NCI-H82 (cell line): ENCODE measurements around the gene SLC6A2.

Experiments used
- DNase-seq: peaks from one replicate; lab custom pipeline; 2025; lab: John Stamatoyannopoulos, UW

Gene SLC6A2

GRCh38 chr16:55672471-55672870 is 16.7 kb downstream of the SLC6A2 start:
- no peak for DNase-seq

- no peak for DNase-seq
Measured at GRCh38 chr16:55678161-55678821, 22.5 kb downstream of the SLC6A2 start.

- DNase-seq = no peak
Measured at GRCh38 chr16:55682086-55682485, 26.3 kb downstream of the SLC6A2 start.

- no peak for DNase-seq
Measured at GRCh38 chr16:55685973-55686372, 30.2 kb downstream of the SLC6A2 start.

GRCh38 chr16:55686671-55687070 is 30.9 kb downstream of the SLC6A2 start:
- DNase-seq = no peak

DNA sequence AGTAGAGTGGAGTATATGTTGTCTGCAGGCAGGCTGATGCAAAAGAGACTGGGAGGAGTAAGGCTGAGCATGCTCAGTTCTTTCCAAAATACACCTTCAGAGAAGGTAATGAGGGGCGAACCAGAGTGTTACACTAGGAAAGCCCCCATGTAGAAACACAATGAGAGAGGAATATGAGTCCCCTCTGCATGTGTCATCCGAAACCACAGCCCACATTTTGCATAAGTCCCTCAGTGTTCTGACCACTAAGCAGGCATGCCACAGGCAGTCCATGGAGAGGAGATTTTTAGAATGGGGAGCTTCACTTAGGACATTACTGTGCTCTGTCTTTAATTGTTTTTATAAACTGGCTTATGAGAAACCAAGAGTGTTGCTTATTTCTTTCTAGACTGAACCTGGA is 32.0 kb downstream of the SLC6A2 start:
- no peak for DNase-seq

DNA sequence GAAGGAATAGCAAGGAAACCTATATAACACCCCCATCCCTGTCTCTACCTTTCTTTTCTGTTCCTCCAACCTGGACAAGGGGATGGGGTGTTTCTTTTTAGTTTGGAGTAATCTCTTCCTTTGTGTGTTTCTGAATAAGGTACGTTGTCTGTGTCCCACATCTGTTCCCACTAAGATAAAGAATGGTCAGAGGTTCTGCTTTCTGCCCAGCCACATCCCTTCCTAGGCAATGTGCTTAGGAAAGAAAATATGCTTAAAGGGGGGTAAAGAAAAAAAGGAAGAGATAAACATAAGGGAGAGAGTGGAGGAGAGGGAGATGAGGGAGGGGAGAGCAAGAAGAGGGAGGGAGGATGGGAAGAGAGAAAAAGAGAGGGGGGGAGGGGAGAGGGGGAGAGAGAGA is 35.1 kb downstream of the SLC6A2 start:
- DNase-seq = no peak

- DNase-seq = no peak
Measured at GRCh38 chr16:55691771-55692170, 36.0 kb downstream of the SLC6A2 start.

DNA sequence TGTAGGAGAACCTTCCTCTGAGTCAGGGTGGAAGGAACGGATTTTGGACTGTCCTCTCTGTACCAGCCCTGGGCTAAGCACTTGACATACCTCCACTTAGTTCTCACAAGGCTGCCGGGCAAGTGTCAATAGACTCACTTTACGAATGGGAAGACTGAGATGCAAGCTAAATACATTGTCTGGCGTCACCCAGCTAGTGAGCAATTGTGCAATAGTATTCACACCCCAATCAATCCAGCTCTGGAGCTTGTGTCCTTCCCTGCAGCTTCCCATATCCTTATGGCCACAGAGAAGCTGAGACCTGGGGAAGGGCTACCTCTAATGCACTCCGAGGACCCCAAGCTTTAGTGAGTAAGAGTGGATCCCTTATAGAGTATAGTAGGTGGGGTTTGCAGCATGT is 39.8 kb downstream of the SLC6A2 start:
- no peak for DNase-seq

DNA sequence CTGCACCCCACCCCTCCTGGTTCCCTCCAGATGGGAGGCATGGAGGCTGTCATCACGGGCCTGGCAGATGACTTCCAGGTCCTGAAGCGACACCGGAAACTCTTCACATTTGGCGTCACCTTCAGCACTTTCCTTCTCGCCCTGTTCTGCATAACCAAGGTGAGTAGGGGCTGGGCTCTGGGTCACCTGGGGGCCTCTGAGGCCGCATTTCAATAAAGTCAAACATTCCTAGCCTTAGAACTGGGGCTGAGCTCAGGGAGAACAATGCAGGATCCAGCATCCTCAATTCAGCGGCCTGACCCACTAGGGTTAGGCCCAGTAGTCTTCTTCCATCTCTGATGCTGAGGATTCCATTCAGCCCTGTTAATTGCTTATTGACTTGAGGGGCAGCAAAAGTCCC is 42.1 kb downstream of the SLC6A2 start:
- DNase-seq = no peak

DNA sequence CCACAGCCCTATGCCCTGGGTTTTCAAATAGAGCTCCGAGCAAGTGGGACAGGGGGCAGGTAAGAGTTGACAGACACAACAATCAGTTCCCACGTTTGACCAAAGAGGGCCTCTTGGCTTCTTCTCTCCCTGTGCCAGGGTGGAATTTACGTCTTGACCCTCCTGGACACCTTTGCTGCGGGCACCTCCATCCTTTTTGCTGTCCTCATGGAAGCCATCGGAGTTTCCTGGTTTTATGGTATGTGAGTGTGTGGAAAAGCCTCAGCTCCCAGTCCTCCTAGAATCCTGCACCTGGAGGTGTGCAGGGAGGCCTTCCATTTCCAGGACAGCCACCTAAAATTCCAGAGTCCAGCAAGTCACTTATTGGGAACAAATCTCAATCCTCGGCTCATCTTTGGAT is 42.5 kb downstream of the SLC6A2 start:
- DNase-seq = no peak

GRCh38 chr16:55698946-55699345 is 43.2 kb downstream of the SLC6A2 start:
- DNase-seq = no peak

DNA sequence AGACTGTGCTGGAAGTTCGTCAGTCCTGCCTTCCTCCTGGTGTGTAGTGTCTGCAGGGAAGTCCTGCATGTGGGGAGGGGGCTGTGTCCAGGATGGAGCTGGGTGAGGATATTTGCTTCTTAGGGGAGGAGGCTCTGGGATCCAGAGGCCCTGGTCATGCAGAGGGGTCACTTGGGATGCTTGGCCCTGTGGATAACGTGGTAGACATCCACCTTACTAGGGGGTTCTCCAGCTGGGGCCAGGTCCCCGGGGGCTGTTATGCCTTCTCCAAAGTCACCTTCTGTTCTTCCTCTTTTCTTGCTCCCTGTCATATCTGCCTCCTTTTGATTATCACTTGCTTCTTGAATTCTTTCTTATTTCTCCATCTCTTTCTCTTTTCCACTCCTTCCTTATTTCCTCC is 43.8 kb downstream of the SLC6A2 start:
- DNase-seq = no peak

DNA sequence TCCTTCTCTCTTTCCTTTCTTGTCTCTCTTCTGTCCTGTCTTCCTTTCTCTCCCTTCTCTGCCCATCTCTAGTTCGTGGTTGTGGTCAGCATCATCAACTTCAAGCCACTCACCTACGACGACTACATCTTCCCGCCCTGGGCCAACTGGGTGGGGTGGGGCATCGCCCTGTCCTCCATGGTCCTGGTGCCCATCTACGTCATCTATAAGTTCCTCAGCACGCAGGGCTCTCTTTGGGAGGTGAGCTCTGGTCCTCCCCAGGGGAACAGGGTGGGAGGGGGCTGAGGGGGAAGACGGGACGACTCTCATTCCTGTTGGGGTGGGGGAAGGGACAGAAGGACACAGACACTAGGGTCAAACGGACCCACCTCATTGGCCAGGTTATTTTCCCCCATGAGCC is 44.3 kb downstream of the SLC6A2 start:
- no peak for DNase-seq

GRCh38 chr16:55700961-55701360 is 45.2 kb downstream of the SLC6A2 start:
- DNase-seq = no peak

DNA sequence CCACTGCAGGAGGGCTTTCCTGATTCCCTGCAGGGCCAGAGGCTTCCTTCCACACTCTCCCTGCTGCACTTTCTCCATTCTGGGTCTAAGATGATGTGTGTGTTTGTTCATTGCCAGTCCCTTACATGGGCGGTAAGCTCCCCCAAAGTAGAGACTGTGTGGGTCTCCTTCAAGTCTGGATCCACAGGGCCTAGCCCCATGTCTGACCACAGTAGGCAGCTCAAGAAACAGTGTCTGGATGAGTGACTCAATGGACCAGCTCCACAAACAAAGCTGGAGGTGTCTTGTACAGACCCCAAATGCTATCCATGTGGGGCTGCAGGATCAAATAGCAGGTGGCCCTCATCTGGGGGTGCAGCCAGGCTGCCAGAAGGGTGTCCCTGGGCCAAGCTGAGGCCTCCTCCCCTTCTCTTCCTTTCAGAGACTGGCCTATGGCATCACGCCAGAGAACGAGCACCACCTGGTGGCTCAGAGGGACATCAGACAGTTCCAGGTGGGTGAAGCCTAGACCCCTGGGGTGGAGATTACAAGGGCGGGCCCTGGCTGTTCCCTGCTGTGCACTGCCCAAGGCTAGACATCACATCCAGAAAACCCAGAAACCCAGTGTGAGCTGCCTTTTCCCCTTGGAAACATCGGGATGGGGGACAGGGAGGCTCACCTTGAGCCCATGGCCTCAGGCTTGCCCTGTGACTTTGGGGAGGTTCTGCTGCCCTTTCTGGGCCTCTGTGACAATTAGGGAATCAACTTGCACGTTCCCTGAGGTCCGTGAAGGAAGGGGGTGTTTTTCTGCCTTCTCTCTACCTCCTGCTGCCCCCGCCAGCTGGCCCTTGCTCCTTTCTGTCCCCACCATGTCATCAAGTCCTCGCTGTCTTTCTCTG is 45.9 kb downstream of the SLC6A2 start:
- peak; percentile 81 for DNase-seq

DNA sequence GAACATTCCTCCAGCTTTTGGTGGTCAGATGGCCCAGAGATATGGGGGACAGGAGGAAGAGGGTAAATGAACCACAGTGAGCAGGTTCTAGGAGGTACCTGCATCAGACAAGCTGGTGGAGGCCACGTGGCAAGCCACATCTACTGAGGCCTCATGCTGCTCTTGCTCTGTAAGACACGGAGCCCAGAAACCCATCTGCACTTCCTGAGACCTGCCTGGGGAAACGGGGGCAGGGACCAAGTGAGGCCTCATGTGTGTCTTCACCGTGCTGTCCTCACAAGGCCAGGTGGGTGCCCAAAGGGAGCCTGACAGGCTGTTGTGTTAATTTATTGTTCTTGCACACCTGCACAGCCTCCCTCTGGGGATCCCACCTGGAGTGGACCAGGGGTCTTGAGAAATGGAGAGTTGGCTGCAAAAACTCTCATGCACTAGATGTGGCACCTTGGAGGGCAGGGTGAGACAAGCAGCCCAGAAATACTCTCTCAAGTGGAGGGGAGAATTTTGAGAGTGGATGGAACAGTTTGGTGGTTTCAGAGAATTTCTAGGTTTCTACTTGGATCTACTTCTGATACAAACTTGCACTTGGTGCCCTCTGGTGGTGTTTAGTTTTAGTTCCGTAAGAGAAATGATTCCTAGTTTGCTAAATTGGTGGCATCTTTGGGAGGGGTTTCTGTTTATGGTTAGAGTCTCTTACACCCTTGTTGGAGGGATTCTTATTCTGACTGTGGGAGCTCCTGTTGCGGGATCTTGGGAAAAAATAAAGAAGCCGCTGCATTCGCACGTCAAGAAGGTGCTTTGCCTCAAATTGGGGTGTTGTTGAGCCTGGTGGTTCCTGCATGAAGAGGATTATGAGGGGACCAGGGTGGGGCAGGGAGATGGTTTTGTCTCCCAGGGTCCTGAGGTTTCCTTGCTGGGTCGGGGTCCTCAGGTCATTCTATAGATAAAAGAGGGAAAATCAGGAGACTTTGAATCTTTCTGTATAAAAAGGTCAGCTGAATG is 47.5 kb downstream of the SLC6A2 start:
- peak; percentile 47 for DNase-seq

- no peak for DNase-seq
Measured at GRCh38 chr16:55706739-55707384, 51.1 kb downstream of the SLC6A2 start.

DNA sequence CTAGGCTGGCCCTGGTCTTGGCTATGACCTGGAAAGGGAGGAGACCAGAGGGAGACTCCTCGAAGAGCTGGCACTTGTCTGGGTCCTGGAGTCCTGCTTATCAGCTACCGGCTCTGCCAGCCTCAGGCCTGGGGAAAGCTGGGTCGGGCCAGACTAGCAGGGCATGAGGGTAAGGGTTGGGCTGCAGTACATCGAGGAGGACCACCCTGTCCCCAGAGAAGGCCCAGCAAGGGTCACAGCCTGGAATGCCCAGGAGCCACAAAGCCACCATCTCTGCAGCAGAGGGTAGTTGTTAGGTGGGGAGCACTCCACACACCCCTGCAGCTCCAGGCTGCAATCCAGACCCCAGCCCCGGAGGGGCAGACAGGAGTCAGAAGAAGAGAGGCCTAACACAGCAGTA is 54.0 kb downstream of the SLC6A2 start:
- no peak for DNase-seq

- no peak for DNase-seq
Measured at GRCh38 chr16:55710466-55710865, 54.7 kb downstream of the SLC6A2 start.

- DNase-seq = peak; percentile 81
Measured at GRCh38 chr16:55711959-55712876, 56.4 kb downstream of the SLC6A2 start.
